GM18517 (cell line): Measurements from ENCODE around the gene MDFI.

ENCODE experiments used
- ATAC-seq: cut with Tn5 transposase; IDR thresholded peaks from one replicate; pipeline ENCODE4 v1.9.1; 2021; ENCODE audit warnings: mild to moderate bottlenecking, moderate library complexity; ENCODE audit not compliant: unreplicated experiment

The MDFI gene

GRCh38 chr6:41648921-41649320, 10.7 kb downstream of the MDFI start:
- no peak for ATAC-seq

GRCh38 chr6:41649596-41649995, 11.3 kb downstream of the MDFI start:
- ATAC-seq = no peak

GRCh38 chr6:41650120-41650519, 11.9 kb downstream of the MDFI start:
- ATAC-seq = no peak

DNA sequence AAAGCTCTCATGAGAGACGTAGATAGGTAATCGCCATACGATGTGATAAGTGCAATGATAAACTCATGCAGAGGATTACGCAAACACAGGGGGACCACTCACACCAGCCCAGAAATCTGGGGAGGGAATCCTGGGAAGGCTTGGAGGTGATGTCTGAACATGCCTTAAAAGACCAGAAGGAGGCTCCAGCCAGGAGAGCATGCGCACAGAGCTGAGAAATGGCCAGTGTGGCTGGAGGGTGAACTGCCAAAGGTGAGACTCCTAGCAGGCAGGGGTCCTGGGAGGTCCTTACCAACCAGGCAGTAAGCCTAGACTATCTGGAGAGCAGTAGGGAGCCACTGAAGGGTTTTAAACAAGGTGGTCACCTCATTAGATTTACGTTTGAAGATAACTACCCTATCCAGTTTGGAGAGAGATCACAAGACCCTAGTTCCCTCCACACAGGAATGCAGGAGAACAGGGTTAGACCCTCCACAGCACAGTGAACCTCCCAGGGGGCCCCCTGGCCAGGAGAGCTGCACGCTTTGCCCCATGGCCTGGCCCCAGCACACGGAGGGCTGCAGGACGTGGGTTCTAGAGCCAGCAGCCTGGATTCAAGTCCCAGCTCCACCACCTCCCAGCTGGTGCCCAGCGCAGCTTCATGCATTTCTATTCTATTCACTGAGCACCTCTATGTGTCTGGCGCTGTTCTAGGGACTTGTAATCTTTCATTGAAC, 13.1 kb downstream of the MDFI start:
- ATAC-seq = no peak

DNA sequence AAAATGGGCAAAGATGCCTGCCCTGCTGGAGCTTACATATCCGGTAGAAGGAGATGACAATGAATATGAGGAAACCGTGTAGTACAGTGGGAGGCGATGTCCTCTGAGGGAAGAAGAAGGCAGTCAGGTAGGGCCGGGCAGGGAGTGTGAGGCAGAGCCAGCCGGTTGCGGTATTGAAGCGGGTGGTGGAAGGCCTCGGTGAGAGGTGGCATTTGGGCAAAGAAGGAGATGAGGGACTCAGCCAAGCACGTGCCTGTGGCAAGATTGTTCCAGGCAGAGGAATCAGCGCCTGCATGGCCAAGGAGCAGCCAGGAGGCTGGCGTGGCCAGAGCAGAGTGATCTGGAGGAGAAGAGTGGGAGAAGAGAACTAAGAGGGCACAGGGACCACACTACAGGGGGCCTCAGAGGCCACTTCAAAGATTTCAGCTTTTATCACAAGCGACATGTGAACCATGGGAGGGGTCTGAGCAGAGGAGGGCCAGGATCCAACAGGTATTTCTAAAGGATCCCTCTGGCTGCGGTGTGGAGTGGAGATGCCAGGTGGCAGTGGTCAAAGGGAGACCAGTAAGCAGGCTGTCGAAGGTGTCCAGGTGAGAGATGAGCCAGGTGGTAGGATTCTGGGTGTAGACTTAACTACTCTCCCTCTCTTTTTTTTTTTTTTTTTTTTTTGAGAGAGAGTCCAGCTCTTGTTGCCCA, 13.8 kb downstream of the MDFI start:
- no peak for ATAC-seq

- ATAC-seq = no peak
These were observed 14.8 kb downstream of the MDFI start for GRCh38 chr6:41652866-41653652.

- ATAC-seq = no peak
These were observed 15.4 kb downstream of the MDFI start for GRCh38 chr6:41653691-41654090.

DNA sequence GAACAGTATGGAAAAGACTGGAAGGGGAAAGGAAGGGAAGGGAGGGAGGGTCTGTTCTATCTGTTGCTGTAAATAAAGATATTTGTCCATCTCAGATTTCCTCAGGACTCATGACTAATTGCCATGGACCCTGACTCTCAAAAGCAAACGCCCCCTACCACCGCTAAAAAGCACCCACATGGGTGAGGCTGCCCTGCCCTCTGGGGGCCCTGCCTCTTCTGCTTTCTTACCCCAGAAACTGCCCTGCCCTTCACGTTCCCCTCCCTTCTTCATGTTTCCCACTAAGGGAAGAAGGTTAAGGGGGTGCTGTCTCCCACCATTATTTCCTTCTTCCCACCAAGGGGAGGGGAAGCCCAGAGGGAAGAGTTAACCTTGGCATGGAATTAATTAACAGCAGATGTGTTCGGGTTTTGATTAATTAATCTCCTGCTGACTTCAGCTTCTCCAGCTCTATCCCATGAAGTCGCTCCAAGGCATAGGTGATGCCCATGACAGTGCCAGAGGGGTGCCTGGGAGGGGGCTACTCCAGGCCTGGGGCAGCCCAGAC, 16.0 kb downstream of the MDFI start:
- ATAC-seq = no peak

DNA sequence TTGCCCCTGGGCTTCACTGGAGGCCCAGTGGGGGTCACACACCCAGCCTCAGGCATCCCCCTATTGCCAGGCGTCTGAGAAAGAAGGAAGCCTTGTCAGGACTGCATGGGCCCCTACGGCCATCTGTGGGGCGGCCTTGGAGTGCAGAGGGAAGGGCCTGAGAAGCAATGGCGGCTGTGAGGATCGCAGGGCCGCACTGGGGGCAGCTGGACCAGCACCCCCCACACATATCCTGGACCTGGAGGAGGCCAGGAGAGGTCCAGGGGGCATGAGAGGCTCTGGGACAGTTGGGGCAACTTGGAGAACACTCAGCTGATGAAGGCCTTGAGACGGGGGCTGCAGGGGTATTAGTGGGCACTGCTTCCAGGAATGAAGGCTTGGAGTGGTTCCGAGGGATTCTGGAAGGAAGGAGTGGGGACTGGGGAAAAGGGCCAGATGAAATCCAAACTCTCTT, 16.5 kb downstream of the MDFI start:
- no peak for ATAC-seq

DNA sequence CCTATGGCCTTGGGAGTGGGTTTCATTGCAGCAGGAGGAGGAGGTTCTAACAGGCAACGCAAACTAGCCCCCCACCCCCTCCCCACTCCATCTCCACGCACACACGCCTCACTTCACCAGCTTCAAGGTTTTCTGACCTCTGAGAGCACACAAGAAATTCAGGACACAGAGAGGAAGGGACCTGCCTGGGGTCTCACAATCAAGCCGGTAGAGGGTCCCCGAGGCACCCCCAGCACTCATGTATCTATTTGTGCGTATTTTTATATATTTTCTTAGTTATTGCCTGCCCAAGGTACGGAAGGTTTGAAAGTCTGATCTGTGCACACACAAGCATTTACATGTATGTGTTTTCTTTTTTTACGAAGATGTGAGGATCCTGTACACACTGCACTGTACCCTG, 16.9 kb downstream of the MDFI start:
- no peak for ATAC-seq

- no peak for ATAC-seq
These were observed 17.4 kb downstream of the MDFI start for GRCh38 chr6:41655646-41656001.

GRCh38 chr6:41656002-41656691, 17.9 kb downstream of the MDFI start:
- no peak for ATAC-seq

- no peak for ATAC-seq
These were observed 19.1 kb downstream of the MDFI start for GRCh38 chr6:41657131-41658094.

DNA sequence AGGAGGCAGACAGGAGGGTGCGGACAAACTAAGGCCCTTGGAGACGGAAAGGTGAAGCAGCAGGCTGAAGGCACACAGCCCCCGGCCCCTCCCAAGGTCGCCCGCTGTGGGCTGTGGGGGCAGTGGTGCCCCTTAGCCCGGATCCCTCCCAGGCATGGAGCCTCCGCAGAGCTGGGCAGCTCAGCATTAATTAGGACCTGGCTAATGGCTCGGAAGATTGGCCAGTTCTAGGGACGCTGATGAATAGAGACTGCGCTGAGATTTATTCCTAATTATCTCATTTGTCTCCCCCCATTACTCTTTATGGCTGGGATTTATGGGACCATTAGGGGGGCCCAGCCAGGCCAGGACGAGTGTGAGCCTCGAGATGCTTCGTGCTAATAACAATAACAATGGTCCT, 20.4 kb downstream of the MDFI start:
- no peak for ATAC-seq

- ATAC-seq = no peak
These were observed 21.7 kb downstream of the MDFI start for GRCh38 chr6:41659935-41660334.

- no peak for ATAC-seq
These were observed 25.3 kb downstream of the MDFI start for GRCh38 chr6:41663568-41663967.

- ATAC-seq = no peak
These were observed 26.0 kb downstream of the MDFI start for GRCh38 chr6:41664271-41664670.

DNA sequence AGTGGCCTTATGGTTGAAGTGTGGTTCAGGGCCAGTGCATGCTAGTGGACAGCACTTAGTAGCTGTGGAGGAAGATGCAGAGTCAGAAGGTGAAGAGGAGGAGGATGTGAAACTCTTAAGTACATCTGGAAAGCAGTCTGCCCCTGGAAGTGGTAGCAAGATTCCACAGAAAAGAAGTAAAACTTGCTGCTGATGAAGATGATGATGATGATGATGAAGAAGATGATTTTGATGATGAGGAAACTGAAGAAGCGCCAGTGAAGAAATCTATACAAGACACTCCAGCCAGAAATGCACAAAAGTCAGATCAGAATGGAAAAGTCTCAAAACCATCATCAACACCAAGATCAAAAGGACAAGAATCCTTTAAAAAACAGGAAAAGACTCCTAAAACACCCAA, 28.9 kb downstream of the MDFI start:
- no peak for ATAC-seq

GRCh38 chr6:41668968-41669367, 30.7 kb downstream of the MDFI start:
- no peak for ATAC-seq
